MM.1S (cell line): Measurements from ENCODE around the gene NRXN3.

Experiments used
- EZH2 ChIP-seq: fragments of 300-600 bp; sonication (generic); optimal IDR thresholded peaks from 2 replicates; pipeline ENCODE3; 2017; ENCODE audit warnings: low read depth, mild to moderate bottlenecking, antibody characterized with exemption, low read length, mixed read lengths
- TF ChIP-seq, protein P1 (sequence below): fragments of 300-600 bp; sonication (generic); IDR thresholded peaks from 2 replicates; pipeline ENCODE4 v1.5.1; 2016; ENCODE audit warnings: antibody characterized with exemption, low read length, mixed read lengths

GRCh38 chr14:78340250-78340649, 170.1 kb downstream of the NRXN3 start:
- TF ChIP-seq, protein P1, sequence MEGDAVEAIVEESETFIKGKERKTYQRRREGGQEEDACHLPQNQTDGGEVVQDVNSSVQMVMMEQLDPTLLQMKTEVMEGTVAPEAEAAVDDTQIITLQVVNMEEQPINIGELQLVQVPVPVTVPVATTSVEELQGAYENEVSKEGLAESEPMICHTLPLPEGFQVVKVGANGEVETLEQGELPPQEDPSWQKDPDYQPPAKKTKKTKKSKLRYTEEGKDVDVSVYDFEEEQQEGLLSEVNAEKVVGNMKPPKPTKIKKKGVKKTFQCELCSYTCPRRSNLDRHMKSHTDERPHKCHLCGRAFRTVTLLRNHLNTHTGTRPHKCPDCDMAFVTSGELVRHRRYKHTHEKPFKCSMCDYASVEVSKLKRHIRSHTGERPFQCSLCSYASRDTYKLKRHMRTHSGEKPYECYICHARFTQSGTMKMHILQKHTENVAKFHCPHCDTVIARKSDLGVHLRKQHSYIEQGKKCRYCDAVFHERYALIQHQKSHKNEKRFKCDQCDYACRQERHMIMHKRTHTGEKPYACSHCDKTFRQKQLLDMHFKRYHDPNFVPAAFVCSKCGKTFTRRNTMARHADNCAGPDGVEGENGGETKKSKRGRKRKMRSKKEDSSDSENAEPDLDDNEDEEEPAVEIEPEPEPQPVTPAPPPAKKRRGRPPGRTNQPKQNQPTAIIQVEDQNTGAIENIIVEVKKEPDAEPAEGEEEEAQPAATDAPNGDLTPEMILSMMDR = no peak
- no peak for TF ChIP-seq EZH2
